Stimulated activated CD4-positive, alpha-beta T cell treated with anti-CD3 and anti-CD28 coated beads, Interleukin-1b, Interleukin-23, amount 100 ng/mL, for 4 hours (primary cell): Measurements from ENCODE around the gene OR4C6.

Experiments used
- DNase-seq, 2 donors: peaks; one replicate each; pipeline ENCODE4 v3.0.0-alpha.2; 2020; ENCODE audit warnings: low read depth in 2 of 2

OR4C6 gene

DNA sequence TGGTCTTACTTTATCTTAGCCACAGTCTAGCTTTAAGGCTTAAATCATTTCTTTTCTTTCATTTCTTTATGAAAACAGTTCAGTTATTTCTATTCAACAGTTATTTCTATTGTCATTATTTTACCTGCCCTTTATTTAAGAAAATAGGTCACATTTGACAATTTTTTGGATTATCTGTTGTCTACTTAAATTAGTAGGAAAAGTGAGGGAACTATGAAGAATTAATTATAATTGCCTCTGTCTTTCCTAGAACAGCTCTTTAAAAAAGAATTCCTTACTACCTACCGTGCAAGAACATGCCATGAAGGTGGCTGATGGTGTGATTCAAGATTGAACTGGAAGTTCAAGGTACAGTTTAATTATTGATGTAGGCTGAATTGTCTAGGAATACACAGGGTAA lies at the start of gene OR4C6:
TSS of gene OR4C6 (plus strand) at position 301 of the 400 bp plus-strand sequence. CDS start 2,966 bp downstream, outside the sequence.
- DNase-seq: no peak

DNA sequence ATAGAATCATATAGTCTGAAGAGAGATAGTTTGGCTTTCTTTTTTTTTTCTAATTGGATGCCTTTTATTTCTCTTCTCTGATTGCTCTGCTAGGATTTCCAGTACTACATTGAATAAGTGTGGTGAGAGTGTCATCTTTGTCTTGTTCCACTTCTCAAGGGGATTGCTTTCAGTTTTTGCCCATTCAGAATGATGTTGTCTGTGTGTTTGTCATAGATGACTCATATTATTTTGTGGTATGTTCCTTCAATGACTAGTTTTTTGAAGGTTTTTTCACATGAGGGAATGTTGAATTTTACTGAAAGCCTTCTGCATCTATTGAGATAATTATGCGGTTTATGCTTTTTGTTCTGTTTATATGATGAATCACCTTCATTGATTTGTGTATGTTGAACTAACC lies 37.5 kb upstream of the OR4C6 start:
- DNase-seq: no peak

DNA sequence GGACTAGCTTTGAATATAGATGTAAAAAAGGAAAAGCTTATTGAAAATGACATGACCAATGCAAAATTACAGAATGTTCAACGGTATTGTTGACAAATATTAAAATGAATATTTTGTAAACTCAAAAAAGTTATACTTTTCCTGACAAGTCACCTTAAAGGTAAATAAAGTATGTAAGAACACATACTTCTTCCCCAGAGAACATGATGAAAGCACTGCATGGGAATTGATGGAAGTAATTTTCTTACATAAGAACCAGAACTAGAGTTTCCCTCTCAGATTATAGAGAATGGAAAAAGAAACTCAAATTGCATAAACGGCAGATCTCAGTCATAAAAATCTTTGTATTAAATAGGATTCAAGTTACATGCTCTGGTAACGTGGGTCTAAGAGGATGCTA lies 27.2 kb upstream of the OR4C6 start, which contains the start of gene OR4P4:
TSS of gene OR4P4 (plus strand) at position 301 of the 400 bp plus-strand sequence.
- no peak for DNase-seq

DNA sequence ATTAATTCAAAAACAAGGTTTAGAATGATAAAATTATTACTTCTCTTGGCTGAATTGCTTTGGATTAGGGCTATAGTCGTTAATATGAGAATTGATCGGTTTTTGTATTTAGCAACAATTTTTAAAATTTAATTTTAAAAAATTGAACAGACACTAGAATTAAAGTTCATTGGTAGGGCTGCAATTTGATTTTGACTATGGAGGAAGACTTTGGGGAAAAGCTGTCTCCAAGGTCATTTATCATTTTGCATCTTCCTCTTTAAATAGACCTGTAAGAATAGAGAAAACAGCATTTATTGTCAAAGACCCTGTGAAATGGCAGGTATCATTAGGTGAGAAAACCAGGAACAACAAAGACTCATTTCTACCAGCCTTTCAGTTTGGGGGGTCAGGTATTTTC lies 14.0 kb upstream of the OR4C6 start, which contains the start of gene OR4S2:
TSS of gene OR4S2 (plus strand) at position 301 of the 400 bp plus-strand sequence. CDS start 2,577 bp downstream, outside the sequence.
- no peak for DNase-seq

DNA sequence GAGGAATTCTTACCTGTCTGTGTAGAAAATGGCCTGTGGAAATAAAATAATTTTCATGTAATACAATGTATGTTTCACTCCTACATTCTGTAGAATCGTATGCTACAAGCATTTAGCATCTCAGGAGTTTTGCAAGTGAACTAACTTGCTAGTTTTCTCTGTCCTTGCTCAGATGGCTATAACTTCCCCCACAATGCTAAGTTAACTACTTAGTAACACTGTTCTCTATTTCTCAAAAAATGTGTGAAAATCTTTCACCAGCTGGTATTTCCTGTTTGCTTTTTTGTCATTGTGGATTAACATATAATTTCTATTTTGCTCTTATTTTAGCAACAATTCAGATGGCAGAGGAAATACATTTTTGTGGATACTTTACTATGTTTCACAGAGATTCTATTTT lies 9.4 kb upstream of the OR4C6 start:
- DNase-seq: no peak

DNA sequence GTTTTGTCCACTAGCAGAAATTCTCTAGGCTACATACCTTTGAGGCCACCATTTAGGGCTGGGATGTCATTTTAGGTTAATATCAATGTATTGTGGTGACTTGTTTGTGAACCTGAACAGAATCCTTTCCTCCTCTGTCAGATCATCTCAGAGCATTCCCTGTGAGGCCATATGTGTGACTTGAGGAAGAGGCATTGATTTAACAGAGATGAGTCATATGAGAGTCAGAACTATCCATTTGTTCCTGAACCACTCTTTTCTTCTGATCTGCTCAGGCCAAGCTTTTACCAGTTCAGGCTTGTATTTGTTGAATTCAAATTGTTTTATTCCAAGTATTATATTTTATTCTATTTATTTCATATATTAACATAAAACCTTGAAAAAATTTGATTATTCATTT lies 6.9 kb upstream of the OR4C6 start:
- DNase-seq: no peak

DNA sequence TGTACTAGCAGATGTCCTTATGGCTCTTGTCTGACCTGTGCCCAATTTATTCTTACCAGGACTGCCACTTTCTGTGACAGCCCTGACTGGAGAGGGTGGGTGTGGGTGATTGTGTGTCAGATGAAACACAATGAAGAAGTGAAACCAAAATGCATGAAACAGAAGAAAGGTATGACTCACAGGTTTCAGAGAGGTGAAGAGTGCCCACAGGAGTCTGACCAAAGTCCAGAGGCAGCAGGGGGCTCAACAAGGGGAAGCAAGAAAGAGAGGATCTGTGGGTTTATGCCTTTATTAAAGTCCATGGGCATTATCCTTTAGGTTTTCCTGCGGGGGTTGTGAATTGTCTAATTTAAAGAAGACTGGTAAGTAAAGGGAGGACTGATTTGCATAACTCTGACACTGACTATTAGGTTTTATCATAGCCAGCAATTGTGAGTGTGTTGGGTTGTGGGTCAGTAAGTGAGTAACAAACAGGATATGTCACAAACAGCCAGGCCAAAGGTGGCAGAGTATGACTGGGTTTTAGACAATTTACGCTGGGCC lies 3.9 kb upstream of the OR4C6 start:
- no peak for DNase-seq

DNA sequence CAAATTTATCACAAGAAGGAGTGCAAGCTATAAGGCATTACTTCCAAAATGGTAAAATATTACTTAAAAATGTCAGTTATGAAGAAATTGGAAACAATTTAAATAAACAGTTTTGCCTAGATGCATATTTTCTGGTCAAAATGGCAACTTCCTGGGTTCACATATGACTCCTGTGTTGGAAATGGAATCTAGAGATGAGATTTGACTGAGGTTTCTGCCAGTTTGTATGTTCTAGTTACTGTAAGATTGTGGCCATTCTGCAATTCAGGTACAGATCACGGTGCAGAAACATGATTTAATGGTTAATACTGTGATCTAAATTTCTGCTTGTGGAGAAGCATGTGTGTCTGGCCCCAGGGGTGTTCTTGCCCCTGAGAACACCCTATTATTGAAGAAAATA lies 3.4 kb upstream of the OR4C6 start:
- no peak for DNase-seq

DNA sequence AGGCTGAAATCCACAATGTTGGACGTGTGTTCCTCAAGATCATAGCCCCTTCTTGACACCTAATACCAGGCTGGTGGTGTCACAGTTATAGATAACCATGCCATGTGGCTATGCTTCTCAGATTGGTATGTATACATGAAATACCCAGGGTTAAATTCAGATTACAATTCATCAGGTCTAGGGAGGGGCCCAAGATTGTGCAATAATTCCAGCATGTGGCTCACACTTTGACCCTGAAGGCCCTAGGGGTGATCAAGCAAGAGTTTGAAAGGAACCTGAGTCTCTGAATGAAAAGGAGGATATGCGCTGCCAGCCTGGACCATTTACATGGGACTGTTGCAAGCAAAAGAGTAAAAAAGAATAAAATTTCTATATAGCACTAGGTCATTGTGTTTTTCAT lies 7.4 kb downstream of the OR4C6 start:
- no peak for DNase-seq

DNA sequence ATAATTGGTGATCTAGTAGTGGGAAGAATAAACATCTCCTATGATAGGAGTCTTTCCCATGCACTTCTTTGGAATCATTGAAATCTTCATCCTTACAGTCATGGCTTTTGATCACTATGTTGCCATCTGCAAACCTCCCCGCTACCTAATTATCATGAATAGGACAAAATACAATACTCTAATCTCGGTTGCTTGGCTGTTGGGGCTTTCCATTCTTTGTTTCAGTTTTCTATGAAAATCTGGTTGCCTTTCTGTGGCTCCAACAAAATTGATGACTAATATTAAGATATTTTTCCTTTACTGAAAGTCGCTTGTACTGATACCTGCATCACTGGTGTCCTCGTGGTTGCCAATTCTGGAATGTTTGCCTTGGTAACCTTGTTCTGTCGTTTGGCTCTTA lies 11.9 kb downstream of the OR4C6 start:
- DNase-seq: no peak

DNA sequence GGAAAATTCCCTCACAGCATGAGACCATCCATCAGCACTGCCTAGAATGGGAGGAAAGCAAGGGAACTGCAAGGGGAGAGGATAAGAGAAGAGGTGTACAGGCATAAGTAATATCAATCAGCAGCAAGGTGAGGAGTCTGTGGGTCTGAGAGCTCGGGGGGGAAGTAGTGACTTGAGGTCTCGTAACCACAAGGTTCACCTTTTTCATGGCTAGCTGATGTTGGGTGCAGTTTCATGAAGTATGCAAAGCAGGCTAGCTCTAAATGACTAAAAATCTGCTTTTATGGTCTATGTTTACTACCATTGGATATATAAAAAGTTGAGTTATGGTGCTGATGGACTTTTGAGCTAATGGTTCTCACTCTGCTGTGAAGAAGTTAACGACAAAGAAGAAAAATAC lies 35.8 kb downstream of the OR4C6 start:
- DNase-seq: no peak

DNA sequence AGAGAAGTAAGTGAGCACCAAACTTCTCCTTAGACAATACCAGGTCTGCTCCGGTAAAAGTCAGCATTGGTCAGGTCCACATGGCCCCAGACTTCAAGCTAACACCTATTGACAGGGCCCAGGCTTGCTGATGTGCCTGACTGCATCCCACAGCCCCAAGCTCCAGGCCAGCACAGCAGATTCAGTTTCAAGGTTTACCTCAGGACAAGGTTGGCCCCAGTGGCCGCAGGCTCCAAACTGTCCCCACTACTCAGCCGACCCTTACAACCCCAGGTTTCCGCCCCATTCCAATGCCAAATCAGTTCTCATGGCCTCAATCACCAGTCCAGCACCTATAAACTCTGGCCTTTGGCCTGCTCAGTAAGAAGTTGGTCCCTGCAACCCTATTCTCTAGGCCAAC lies 39.4 kb downstream of the OR4C6 start:
- DNase-seq: no peak

DNA sequence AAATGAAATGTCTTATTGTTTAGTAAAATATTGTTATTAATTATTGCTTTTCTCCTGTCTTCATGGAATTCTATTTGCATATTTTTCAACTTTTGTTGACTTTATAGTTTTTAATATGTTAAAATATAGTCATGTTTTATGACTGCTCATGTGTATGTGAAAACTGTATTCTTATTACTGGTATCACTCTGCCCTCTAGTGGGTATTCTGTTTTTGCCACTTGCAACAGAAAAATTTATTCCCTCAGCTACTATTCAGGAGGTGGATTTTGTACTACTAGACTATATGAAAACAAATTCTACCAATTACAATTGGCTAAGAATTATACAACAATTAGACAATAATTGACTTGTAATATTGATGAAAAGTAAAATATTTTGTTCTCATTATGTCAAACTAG lies 45.0 kb downstream of the OR4C6 start:
- no peak for DNase-seq

DNA sequence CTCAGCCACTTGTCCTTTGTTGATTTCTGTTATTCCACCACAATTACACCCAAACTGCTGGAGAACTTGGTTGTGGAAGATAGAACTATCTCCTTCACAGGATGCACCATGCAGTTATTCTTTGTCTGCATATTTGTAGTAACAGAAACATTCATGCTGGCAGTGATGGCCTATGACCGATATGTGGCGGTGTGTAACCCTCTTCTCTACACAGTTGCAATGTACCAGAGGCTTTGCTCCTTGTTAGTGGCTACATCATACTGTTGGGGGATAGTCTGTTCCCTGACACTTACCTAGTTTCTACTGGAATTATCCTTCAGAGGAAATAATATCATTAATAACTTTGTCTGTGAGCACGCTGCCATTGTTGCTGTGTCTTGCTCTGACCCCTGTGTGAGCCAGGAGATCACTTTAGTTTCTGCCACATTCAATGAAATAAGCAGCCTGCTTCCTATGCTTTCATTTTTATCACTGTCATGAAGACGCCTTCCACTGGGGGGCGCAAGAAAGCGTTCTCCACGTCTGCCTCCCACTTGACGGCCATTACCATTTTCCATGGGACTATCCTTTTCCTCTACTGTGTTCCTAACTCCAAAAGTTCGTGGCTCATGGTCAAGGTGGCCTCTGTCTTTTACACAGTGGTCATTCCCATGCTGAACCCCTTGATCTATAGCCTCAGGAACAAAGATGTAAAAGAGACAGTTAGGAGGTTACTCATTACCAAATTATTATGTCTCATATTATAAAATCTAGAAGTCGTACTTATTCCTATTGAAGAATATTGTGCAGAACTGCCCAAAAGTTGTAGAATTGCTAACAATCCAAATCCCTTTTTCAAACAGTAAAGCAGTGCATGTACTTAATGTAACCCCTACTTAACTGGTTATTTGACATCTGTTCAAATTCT lies 53.2 kb downstream of the OR4C6 start:
- DNase-seq: no peak
